ENCODE measurements around the gene PAWR. TPM values are rescaled to one million over a fixed set of nuclear protein-coding genes. Genes with fewer than 3 reads are reported as not detected.
"Not testable (repeated sequence)": the region's sequence is repeated elsewhere in the genome, so short reads cannot be mapped to it uniquely, and the experiment has no call there.

Gene PAWR
- total RNA-seq, 1 donor from 2014 or later, result 154 TPM

GRCh38 chr12:79644274-79645234 is 46.2 kb downstream of the PAWR start:
- DNase-seq, result no peak

- DNase-seq, result no peak
Observed at GRCh38 chr12:79643821-79644220, 46.9 kb downstream of the PAWR start.

- DNase-seq, result no peak
Observed at GRCh38 chr12:79638490-79638889, 52.3 kb downstream of the PAWR start.

- DNase-seq, result no peak
Observed at GRCh38 chr12:79637093-79637492, 53.7 kb downstream of the PAWR start.

GRCh38 chr12:79635676-79636075 is 55.1 kb downstream of the PAWR start:
- no peak for DNase-seq

- no peak for DNase-seq
Observed at GRCh38 chr12:79634957-79635471, 55.8 kb downstream of the PAWR start.

GRCh38 chr12:79629561-79629960 is 61.2 kb downstream of the PAWR start:
- DNase-seq, result no peak

- not testable (repeated sequence) for DNase-seq
Observed at GRCh38 chr12:79626735-79627134, 64.0 kb downstream of the PAWR start.

GRCh38 chr12:79624378-79624777 is 66.4 kb downstream of the PAWR start:
- no peak for DNase-seq

- DNase-seq, result no peak
Observed at GRCh38 chr12:79619872-79620562, 70.7 kb downstream of the PAWR start.

GRCh38 chr12:79618848-79619404 is 71.8 kb downstream of the PAWR start:
- DNase-seq, result no peak

- DNase-seq, result no peak
Observed at GRCh38 chr12:79617696-79618095, 73.1 kb downstream of the PAWR start.

GRCh38 chr12:79615596-79616560 is 74.9 kb downstream of the PAWR start:
- DNase-seq, result no peak

GRCh38 chr12:79614730-79615129 is 76.0 kb downstream of the PAWR start:
- DNase-seq, result no peak

GRCh38 chr12:79601908-79602307 is 88.9 kb downstream of the PAWR start:
- DNase-seq, result no peak

- no peak for DNase-seq
Observed at GRCh38 chr12:79597910-79598309, 92.9 kb downstream of the PAWR start.

GRCh38 chr12:79596719-79597350 is 93.9 kb downstream of the PAWR start:
- no peak for DNase-seq

- DNase-seq, result no peak
Observed at GRCh38 chr12:79595273-79595672, 95.5 kb downstream of the PAWR start.

- no peak for DNase-seq
Observed at GRCh38 chr12:79592865-79593264, 97.9 kb downstream of the PAWR start.

- DNase-seq, result no peak
Observed at GRCh38 chr12:79591988-79592387, 98.8 kb downstream of the PAWR start.

- no peak for DNase-seq
Observed at GRCh38 chr12:79590751-79591150, 100.0 kb downstream of the PAWR start.

- DNase-seq, result no peak
Observed at GRCh38 chr12:79587368-79587767, 103.4 kb downstream of the PAWR start.

All from dermis blood vessel endothelial cell (primary cell).